A673 (cell line): ENCODE results near the gene CMPK2. TPM values are rescaled to one million over a fixed set of nuclear protein-coding genes. Genes with fewer than 3 reads are reported as not detected.
A peak's percentile ranks its signal among the peaks of the same experiment; 100 is the strongest.

ENCODE experiments used
- BruUV-seq: library from RNA; stranded (reverse); fragments of 400-500 nt; replicated peaks from 2 replicates; lab custom pipeline; 2021; lab: Mats Ljungman, UMichigan
- CTCF ChIA-PET: fragments of 300-600 bp; sonication (Branson Sonifier 250); formaldehyde crosslinking; loops from one replicate; lab custom pipeline; 2022; ENCODE audit warnings: antibody characterized with exemption; lab: Charles Lee
- POLR2A ChIA-PET: fragments of 300-600 bp; sonication (Branson Sonifier 250); formaldehyde crosslinking; loops from one replicate; lab custom pipeline; 2022; ENCODE audit warnings: antibody characterized with exemption; ENCODE audit not compliant: low non-redundant PET; lab: Charles Lee
- DNase-seq: peaks from one replicate; pipeline ENCODE4 v3.0.0-alpha.2; 2015; ENCODE audit warnings: low spot score
- H3K27ac ChIP-seq: fragments of 200-600 bp; sonication (generic); 2 replicates; pipeline ENCODE4 v1.5.1; 2016; ENCODE audit warnings: mixed run types, low read depth, mild to moderate bottlenecking, mixed read lengths, antibody characterized with exemption, low read length; ENCODE audit not compliant: poor library complexity, severe bottlenecking
- H3K27me3 ChIP-seq: fragments of 200-600 bp; sonication (generic); replicated peaks from 2 replicates; pipeline ENCODE4 v1.6.1; 2017; ENCODE audit warnings: mixed run types, low read depth, mild to moderate bottlenecking, mixed read lengths, antibody characterized with exemption, low read length; ENCODE audit not compliant: insufficient read depth, poor library complexity
- H3K36me3 ChIP-seq: fragments of 200-600 bp; sonication (generic); 2 replicates; pipeline ENCODE4 v1.6.1; 2016; ENCODE audit warnings: mixed run types, mild to moderate bottlenecking, mixed read lengths, antibody characterized with exemption, low read length; ENCODE audit not compliant: insufficient read depth, poor library complexity, severe bottlenecking
- H3K4me1 ChIP-seq: fragments of 200-600 bp; sonication (generic); 2 replicates; pipeline ENCODE4 v1.6.1; 2017; ENCODE audit warnings: mixed run types, mild to moderate bottlenecking, mixed read lengths, antibody characterized with exemption, low read length; ENCODE audit not compliant: insufficient read depth, poor library complexity, severe bottlenecking
- H3K4me3 ChIP-seq: fragments of 200-600 bp; sonication (generic); 2 replicates; pipeline ENCODE4 v1.5.1; 2016; ENCODE audit warnings: low read depth, mixed run types, mild to moderate bottlenecking, mixed read lengths, low read length; ENCODE audit not compliant: poor library complexity, severe bottlenecking
- H3K9me3 ChIP-seq: fragments of 200-600 bp; sonication (generic); 2 replicates; pipeline ENCODE4 v1.6.1; 2016; ENCODE audit warnings: mixed run types, low read depth, mild to moderate bottlenecking, mixed read lengths, antibody characterized with exemption, low read length; ENCODE audit not compliant: poor library complexity, severe bottlenecking
- CTCF ChIP-seq: fragments of 300-800, 200-600 bp; sonication (generic); conservative IDR thresholded peaks from 2 replicates; pipeline ENCODE4 v1.5.1; 2017; ENCODE audit warnings: low read depth, mild to moderate bottlenecking, antibody characterized with exemption, low read length, moderate library complexity, mixed read lengths
- EZH2 ChIP-seq: fragments of 200-600 bp; sonication (generic); IDR thresholded peaks from 2 replicates; pipeline ENCODE4 v1.6.1; 2017; ENCODE audit warnings: borderline replicate concordance, low read depth, mild to moderate bottlenecking, mixed read lengths, antibody characterized with exemption, low read length; ENCODE audit not compliant: poor library complexity, severe bottlenecking
- intact Hi-C: fragments of 100-400 bp; cut with micrococcal nuclease; formaldehyde crosslinking; loops from one replicate; pipeline ENCODE4 v1.10.0; 2022; ENCODE audit not compliant: unreplicated experiment
- total RNA-seq: library from RNA; stranded (reverse); gene quantifications from 2 replicates; pipeline ENCODE4 v1.2.3, GENCODE V29; 2021

The CMPK2 gene
- total RNA-seq, 1 experiment from 2014 or later: 4.6 TPM

DNA sequence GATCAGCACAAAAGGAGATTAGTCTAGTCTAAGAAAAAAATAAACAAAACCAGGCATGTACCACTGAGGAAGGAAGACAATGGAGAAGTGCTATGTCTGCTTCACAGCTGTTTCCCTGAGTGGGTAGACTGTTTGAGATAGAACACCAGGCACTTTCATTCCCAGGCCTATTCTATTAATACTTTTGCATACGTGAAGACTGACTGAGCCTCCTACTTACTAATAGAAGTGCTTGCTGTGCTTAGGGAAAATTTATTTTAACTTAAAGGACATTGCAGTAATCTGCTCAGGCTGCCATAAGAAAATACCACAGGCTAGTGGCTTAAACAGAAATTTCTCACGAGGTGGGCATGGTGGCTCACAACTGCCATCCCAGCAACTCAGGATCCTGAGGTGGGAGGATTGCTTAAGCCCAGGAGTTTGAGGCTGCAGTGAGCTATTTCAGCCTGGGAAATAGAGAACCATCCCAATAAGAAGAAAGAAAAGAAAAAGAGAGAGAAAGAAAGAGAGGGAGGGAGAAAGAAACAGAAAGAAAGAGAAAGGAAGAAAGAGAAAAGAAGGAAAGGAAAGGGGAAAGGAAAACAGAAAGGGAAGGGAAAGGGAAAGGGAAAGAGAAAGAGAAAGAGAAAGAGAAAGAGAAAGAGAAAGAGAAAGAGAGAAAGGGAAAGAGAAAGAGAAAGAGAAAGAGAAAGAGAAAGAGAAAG is 33.0 kb downstream of the CMPK2 start:
- Histone ChIP-seq H3K4me3 (no peak overlapping the region), H3K27ac (no peak overlapping the region), H3K36me3 (no peaks in the 10 kb centered on the region), H3K9me3 (peaks cover 28% of the 10 kb centered on the region), H3K4me1 (peaks cover 4% of the 10 kb centered on the region), H3K27me3 (no peaks in the 10 kb centered on the region)
- no TSS peak for BruUV-seq
- no peak for DNase-seq
- intact Hi-C loops: no loop called here
- POLR2A ChIA-PET: no interaction called here
- CTCF ChIA-PET: no interaction called here
- TF ChIP-seq EZH2 (no peak), CTCF (no peak)

GRCh38 chr2:6831229-6831628 is 34.5 kb downstream of the CMPK2 start:
- POLR2A ChIA-PET: no interaction called here
- H3K27me3 ChIP-seq: no peaks in the 10 kb centered on the region
- DNase-seq: no peak
- intact Hi-C loops: no loop called here
- no peak overlapping the region for H3K4me3 ChIP-seq
- H3K36me3 ChIP-seq: no peaks in the 10 kb centered on the region
- no peak for TF ChIP-seq CTCF
- no peak for TF ChIP-seq EZH2
- no TSS peak for BruUV-seq
- CTCF ChIA-PET: no interaction called here
- no peak overlapping the region for H3K27ac ChIP-seq
- peaks cover 28% of the 10 kb centered on the region for H3K9me3 ChIP-seq
- H3K4me1 ChIP-seq: peaks cover 12% of the 10 kb centered on the region

- intact Hi-C loops: no loop called here
- Histone ChIP-seq H3K9me3 (peaks cover 17% of the 10 kb centered on the region), H3K4me1 (peaks cover 14% of the 10 kb centered on the region), H3K36me3 (no peaks in the 10 kb centered on the region), H3K27ac (peak overlapping the region; percentile 41), H3K27me3 (no peaks in the 10 kb centered on the region), H3K4me3 (no peak overlapping the region)
- peak; percentile 75 for DNase-seq
- BruUV-seq: no TSS peak
- ChIA-PET POLR2A (no interaction called here), CTCF (no interaction called here)
- TF ChIP-seq EZH2: no peak
- TF ChIP-seq CTCF: peak; percentile 67
Observed at GRCh38 chr2:6828299-6828584, 37.5 kb downstream of the CMPK2 start.
